ENCODE measurements around the gene HBA2.

GRCh38 chr16:180681-181564 lies 8.2 kb downstream of the HBA2 start:
- TF ChIP-seq CTCF (conservative IDR thresholded peaks at IDR 0.05; ENCODE audit: low read depth, low read length) (no peak), EZH2phosphoT487 (IDR thresholded peaks at IDR 0.05; ENCODE audit: borderline replicate concordance, low read length) (no peak), EZH2 (IDR thresholded peaks at IDR 0.05; ENCODE audit: low read length, unreplicated experiment) (no peak)

Measured in PC-3 (cell line).